Measurements from ENCODE around the gene SUMO3.

The SUMO3 gene

DNA sequence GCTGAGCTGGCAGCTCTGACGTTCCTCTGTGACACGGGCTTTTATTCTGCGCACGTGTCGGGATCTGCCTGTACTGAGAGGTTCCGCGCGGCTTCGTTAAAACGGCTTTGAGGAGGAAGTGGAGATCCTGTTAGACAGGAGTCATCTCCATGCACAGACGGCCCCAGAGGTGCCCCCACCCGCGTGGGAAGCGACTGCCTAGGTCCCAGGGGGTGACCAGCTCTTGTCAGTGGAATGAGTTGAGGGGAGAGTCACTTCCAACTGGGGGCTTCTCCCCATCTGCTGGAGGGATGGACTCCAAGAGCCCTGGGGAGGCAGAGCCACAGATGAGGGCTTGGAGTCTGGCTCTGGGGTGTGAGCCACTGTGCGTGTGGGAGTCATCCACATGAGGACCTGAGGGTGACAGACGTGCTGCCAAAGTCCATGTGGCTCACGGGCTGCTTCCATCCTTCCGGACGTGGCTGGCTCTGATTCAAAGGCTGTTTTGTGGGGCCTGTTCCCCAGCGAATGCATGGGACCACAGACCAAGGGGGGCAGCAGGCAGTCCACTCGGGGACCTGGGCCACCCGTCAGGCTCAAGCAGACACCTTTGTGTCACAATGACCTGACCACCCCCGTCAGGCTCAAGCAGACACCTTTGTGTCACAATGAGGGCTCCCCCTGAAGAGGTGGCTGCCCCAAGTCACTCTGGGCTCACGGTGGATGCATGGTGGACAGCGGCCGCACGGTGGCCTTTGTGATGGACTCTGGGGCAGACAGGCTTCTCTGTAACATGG lies 28.8 kb upstream of the SUMO3 start:
- no peak for DNase-seq (ENCODE audit: extremely low read depth, low read depth)
- TF ChIP-seq, protein P1, sequence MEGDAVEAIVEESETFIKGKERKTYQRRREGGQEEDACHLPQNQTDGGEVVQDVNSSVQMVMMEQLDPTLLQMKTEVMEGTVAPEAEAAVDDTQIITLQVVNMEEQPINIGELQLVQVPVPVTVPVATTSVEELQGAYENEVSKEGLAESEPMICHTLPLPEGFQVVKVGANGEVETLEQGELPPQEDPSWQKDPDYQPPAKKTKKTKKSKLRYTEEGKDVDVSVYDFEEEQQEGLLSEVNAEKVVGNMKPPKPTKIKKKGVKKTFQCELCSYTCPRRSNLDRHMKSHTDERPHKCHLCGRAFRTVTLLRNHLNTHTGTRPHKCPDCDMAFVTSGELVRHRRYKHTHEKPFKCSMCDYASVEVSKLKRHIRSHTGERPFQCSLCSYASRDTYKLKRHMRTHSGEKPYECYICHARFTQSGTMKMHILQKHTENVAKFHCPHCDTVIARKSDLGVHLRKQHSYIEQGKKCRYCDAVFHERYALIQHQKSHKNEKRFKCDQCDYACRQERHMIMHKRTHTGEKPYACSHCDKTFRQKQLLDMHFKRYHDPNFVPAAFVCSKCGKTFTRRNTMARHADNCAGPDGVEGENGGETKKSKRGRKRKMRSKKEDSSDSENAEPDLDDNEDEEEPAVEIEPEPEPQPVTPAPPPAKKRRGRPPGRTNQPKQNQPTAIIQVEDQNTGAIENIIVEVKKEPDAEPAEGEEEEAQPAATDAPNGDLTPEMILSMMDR (IDR thresholded peaks at IDR 0.05; ENCODE audit: low read depth, low read length, missing control alignments): no peak
- peak overlapping the region; percentile 39 for H3K4me3 ChIP-seq (replicated peaks; ENCODE audit: low read depth, low read length)

DNA sequence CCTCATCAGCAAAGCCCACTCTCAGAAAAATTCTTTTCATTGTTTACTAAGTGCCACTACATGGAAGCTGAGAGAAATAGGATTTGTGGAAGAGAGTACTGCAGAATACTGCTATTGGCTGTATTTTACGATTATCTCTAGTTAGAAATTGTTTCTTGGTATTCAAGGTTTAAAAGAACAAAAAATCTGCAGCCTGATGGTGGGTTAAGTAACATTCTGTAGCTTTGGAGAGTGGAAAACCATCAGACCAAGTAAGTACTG lies 28.3 kb upstream of the SUMO3 start:
- peak overlapping the region; percentile 39 for H3K4me3 ChIP-seq (replicated peaks; ENCODE audit: low read depth, low read length)
- TF ChIP-seq, protein P1 (IDR thresholded peaks at IDR 0.05; ENCODE audit: low read depth, low read length, missing control alignments): no peak
- DNase-seq (ENCODE audit: extremely low read depth, low read depth): no peak

DNA sequence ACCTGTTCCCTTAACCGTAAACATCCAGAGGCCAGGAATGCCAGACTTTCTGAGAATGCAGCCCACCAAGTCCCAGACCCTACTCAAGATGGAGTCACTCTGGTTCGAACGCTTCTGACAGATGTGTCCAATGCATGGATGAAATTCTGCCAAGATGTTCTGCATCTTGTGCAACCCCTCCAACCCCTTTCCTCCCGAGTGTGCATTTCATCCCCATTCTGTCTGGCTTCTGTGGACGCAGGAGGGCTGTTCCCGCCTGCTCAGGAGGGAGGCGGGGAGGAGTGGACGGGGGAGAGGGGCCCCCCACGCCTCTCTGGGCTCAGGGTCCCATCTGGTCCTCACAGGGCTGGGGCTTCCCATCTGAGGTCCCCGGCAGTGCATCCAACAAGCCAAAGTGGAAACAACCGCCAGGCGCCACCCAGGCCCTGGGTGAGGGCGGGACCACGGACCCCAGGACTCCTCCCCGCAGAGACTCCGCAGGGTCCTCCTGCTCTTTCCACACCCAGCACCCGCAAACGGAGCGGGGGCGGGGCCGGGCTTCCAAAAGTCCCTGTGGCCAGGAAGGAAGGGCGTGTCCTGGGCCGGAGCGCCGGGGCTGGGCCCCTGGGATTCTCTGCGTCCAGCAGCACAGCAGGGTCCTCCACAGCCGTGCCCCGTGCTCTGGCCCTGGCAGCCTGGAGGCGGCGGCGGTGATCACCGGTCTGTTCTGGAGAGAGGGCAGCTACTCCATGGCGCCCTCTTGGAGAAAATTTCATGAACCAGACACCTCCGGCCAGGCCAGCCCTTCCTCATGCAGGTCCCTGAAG lies 27.8 kb upstream of the SUMO3 start:
- peak overlapping the region; percentile 39 for H3K4me3 ChIP-seq (replicated peaks; ENCODE audit: low read depth, low read length)
- TF ChIP-seq, protein P1 (IDR thresholded peaks at IDR 0.05; ENCODE audit: low read depth, low read length, missing control alignments): peak; percentile 34
- no peak for DNase-seq (ENCODE audit: extremely low read depth, low read depth)

DNA sequence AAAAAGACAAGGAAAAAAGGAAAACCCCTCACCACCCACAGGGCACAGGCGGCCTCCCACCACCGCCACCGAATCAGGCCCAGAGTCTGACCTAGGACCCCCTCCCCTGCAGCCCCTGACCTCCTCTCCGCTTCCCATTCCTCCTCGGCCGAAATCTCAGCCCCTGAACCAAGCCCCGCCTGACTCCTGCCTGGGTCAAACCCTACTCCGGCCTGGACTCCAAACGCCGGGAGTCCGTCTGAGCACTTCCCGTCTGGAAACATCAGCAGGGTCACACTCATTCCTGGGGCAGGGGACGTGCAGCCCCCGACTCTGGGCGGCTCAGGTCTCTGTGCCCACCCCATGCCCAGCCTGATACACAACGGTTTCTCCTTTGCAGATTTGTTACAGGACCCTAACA lies 26.4 kb upstream of the SUMO3 start:
- H3K4me3 ChIP-seq (replicated peaks; ENCODE audit: low read depth, low read length): no peak overlapping the region
- TF ChIP-seq, protein P1 (IDR thresholded peaks at IDR 0.05; ENCODE audit: low read depth, low read length, missing control alignments): no peak
- no peak for DNase-seq (ENCODE audit: extremely low read depth, low read depth)

DNA sequence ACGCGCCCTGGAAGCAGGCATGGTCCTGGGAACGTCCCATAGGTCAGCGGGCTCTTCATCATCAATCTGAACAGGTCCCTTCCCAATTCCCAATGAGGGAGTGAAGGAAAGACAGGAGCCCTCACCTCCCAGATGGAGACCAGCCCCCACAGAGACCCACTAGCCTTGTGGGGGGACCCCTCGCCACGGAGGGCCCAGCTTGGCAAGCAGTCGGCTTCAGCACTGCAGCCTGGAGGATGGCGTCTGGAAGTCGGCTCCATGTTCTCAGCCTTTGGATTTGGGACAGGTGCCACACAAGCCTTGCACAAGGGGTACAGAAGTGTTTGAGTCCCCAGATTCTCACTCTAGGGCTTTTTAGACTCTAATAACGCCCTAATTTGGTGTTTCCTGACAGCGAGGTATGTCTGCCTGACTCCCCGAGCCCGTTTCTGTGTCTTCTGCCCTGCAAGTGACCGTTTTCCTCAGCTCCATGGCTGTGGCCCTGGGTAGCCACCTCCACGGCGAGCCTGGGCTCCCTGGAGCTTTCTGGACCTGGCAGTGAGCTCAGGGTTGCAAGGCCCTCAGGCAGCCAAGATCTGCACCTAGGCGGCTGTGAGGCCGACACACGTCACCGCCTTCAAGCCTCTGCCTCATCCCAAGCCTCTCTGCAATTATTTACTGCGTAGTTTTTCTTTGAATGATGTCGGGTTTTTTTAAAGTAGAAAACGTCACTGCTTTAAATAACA lies 25.0 kb upstream of the SUMO3 start:
- no peak for DNase-seq (ENCODE audit: extremely low read depth, low read depth)
- H3K4me3 ChIP-seq (replicated peaks; ENCODE audit: low read depth, low read length): no peak overlapping the region
- TF ChIP-seq, protein P1 (IDR thresholded peaks at IDR 0.05; ENCODE audit: low read depth, low read length, missing control alignments): no peak

DNA sequence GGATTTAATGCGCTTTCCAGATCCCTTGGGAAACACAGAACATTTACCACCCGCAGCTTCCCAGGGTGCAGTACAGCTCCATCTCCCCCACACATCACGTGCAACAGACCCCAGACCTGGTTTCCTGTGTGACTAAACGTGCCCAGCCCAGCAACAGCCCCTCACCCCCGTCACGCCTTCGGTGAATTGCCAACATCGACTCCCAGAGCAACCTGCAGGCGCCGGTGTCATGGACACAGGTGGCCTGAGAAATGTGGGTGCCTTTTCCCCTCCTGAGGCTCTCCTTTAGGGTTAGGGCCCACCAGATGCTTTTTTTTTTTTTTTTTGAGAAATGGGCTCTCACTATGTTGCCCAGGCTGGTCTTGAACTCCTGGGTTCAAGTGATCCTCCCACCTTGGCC lies 24.2 kb upstream of the SUMO3 start:
- DNase-seq (ENCODE audit: extremely low read depth, low read depth): no peak
- H3K4me3 ChIP-seq (replicated peaks; ENCODE audit: low read depth, low read length): no peak overlapping the region
- TF ChIP-seq, protein P1 (IDR thresholded peaks at IDR 0.05; ENCODE audit: low read depth, low read length, missing control alignments): no peak

Data from HFF-Myc (cell line).